ENCODE data around the gene SLC35F1.

The SLC35F1 gene

DNA sequence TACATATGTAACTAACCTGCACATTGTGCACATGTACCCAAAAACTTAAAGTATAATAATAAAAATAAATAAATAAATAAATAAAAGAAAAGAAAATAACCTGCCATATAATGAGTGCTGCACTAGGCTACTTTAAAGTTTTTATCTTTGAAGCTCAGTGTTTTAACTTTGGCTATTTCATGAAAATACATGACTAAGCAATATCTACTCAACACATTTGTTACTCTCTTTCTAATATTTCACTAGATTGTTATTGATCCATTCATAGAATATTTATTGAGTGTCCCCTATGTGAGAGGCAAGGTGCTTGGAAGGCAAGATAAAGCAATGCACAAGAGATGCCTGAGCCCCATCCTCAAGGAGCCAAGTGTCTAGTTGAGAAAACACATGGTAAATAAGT is 221.7 kb downstream of the SLC35F1 start:
- no peak for DNase-seq

- DNase-seq: no peak
These were observed 227.1 kb downstream of the SLC35F1 start for GRCh38 chr6:118134206-118134605.

DNA sequence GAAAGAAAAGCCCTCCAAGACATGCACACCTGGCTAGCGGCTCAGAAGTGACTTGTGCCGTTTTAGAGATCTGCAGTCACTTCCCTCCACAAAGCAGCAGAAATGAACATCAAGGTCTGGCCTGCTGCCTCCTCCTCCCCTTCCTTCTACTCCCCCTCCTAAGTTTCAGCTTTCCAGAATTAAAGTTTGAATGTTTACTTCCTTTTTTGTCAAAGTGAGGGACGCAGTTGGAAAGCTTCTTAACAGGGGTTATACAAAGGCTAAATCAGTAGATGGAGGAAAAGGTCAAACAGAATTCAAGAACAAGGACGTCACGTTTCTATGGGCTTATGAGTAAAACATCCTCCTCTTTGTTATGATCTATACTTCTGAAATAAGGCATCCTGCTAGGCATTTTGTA is 227.7 kb downstream of the SLC35F1 start:
- DNase-seq: no peak

DNA sequence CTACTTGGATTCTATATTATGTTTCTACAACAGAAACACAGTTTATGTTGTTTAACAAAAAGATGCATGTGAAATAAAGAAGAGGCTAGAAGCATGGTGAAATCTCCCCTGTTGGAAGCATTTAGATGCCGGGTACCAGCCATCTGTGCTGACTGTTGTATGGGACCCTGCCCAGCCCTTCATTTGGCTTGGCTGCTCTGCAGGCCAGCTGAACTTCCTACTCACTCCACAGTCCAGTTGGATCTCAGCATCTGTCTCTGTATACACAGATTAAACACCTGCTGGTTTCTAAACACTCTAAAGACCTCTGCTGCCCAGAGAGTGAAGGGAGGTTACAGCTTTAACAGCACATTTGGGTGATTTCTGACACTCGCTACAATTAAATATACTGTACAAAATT is 228.3 kb downstream of the SLC35F1 start:
- no peak for DNase-seq

DNA sequence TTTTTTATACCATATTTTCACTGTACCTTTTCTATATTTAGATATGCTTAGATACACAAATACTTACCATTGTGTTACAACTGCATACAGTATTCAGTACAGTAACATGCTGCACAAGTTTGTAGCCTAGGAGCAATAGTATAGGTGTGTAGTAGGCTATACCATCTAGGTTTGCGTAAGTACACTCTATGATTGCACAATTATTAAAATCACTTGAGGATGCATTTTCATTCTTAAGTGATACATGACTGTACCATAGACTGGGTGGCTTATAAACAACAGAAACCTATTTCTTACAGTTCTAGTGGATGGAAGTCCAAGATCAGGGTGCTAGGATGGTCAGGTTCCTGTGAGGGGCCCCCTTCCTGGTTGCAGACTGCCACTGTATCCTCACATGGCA is 234.1 kb downstream of the SLC35F1 start:
- no peak for DNase-seq

DNA sequence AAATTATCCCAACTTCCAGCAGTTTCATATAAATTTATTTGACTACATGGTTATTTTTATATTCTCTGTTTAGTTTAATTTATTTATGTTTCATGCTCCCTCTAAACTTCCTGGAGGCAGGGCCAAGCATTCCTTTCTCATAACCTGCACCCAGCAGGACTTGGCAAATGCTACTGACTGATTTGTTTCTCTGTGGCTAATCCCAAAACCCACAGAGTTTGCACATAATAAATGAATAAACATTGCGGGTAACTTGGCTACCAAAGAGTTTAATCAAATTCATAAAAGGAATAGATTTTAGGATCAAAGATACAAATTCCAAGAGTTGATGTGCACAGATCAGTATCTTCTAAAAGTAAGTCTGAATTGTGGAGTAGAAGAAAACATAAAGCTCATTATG is 239.5 kb downstream of the SLC35F1 start:
- no peak for DNase-seq

- DNase-seq: no peak
These were observed 240.4 kb downstream of the SLC35F1 start for GRCh38 chr6:118147511-118147910.

DNA sequence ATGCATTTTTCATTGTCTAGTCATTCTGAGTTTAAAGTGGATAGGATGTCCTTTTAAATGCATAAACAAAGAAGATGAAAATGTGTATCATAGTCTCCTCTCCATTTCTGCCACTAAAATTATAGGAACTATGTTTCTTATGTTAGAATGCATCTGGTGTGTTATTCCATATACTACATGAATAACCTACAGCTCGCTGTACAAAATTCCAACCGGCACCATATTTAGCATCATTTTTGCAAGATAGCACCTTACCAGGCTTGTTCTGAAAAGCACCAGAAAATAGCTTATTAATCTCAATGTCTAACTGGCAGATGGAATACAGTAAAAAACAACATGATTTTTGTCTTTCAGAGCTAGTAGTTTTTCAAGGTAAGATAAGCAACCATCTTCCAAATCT is 241.5 kb downstream of the SLC35F1 start:
- DNase-seq: no peak

DNA sequence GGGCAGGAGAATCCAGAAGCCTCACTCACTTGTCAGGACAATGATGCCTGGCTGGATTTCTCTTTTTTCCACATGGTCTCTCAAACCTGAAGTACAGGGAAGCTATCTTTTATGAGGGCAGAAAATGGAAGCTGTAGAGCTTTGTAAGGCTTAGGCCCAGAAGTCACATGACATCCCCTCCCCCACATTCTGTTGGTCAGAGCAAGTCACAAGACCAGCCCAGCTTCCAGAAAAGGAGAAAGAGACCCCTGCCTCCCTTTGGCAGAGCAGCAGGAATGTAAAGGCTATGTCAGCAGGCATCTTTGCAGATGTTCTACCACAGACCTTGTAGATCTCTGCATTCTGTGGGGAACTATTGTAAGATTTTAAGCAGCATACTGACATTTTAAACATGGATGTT is 245.5 kb downstream of the SLC35F1 start:
- DNase-seq: no peak

DNA sequence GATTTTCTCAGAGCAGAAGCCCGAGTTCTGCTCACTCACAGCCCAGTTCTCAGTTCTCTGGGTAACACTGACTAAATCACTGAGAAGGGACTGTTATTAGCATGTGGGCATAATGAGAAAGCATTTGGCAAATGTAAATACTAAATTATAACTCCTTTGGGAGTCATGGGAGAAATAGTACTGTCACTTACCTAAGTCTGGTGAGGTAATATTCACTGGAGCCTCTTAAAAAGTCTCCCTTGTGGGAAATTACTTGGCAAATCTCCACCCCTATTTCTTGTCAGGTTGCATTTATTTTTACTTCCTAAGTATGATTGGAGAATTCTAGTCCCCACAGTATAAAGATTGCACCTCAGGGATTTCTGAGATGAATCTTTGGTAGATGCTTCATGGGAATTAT is 254.3 kb downstream of the SLC35F1 start:
- DNase-seq: no peak

- DNase-seq: no peak
These were observed 256.5 kb downstream of the SLC35F1 start for GRCh38 chr6:118163542-118163941.

- no peak for DNase-seq
These were observed 258.4 kb downstream of the SLC35F1 start for GRCh38 chr6:118165500-118165899.

DNA sequence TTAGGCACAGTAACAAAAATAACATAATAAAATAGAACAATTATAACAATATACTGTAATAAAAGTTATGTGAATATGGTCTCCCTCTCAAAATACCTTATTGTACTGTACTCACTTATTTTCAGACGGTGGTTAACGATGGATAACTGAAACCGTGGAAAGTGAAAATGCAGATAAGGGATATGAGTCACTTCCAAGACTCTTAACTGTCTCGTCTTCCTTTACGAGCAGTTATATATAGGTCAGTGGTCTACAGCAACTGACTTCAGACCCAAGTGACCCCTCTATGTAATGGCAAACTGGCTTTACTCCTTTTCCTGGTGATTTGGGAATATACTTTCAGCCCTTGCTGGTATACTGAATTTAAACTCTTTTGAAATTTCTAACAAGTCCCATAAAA is 261.4 kb downstream of the SLC35F1 start:
- no peak for DNase-seq

GRCh38 chr6:118171852-118172251 is 264.8 kb downstream of the SLC35F1 start:
- no peak for DNase-seq

- no peak for DNase-seq
These were observed 267.0 kb downstream of the SLC35F1 start for GRCh38 chr6:118174071-118174470.

- no peak for DNase-seq
These were observed 270.7 kb downstream of the SLC35F1 start for GRCh38 chr6:118177720-118178119.

DNA sequence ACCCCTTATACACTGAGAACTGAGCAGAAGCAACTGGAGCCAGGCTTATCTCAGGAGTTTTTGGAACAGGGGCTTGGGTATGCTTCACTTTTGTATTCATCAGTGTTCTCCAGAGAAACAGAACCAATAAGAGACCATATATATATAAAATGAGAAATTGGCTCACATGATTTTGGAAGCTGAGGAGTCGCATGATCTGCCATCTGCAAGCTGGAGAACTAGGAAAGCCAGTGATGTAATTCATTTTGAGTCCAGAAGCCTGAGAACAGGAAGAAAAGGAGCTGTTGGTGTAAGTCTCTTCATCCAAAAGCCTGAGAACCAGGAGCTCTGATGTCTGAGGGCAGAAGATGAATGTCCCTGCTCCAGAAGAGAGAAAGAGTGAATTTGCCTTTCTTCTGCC is 272.0 kb downstream of the SLC35F1 start:
- DNase-seq: no peak

- no peak for DNase-seq
These were observed 279.9 kb downstream of the SLC35F1 start for GRCh38 chr6:118186672-118187567.

DNA sequence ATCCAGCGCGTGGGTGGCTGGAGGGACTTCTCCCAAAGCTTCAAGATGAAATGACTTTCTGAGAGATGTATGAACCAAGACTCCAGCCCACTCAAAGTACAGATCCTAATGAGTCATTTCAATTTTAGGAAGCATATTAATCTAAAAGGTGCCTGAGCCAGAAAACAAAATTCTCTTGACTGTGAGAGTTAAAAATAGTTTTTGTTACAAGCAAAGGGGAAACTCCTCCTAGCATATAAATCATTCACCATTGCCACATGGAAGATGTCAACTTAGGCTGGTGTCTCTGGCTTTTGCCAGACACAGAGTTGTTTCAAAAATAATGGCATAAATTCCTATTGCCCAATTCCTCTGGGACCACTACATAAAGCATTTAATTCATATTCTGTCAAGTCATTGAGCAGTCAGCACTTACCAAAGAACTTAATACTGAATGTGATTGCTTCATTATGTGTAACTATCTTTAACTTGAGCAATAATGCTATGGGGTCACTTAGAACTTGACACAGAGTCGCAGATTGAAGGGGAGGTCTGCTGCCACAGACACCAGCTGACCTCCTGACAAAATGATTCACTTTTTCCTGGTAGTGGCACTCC is 280.6 kb downstream of the SLC35F1 start:
- DNase-seq: no peak

GRCh38 chr6:118188561-118188960 is 281.5 kb downstream of the SLC35F1 start:
- DNase-seq: no peak

GRCh38 chr6:118197539-118197938 is 290.5 kb downstream of the SLC35F1 start:
- DNase-seq: no peak

- no peak for DNase-seq
These were observed 291.7 kb downstream of the SLC35F1 start for GRCh38 chr6:118198746-118199145.

GRCh38 chr6:118200160-118200559 is 293.1 kb downstream of the SLC35F1 start:
- DNase-seq: no peak

- DNase-seq: no peak
These were observed 295.5 kb downstream of the SLC35F1 start for GRCh38 chr6:118202517-118202916.

- no peak for DNase-seq
These were observed 296.5 kb downstream of the SLC35F1 start for GRCh38 chr6:118203545-118203944.

All from activated CD4-positive, alpha-beta T cell treated with anti-CD3 and anti-CD28 coated beads for 1 hour (primary cell).